SJCRH30 (cell line): ENCODE data around the gene ZNF346. TPM values are rescaled to one million over a fixed set of nuclear protein-coding genes. Genes with fewer than 3 reads are reported as not detected.

Experiments
- DNase-seq, 2 experiments: peaks; one replicate each; pipeline ENCODE4 v3.0.0-alpha.2; 2015 to 2020
- H3K27ac ChIP-seq: fragments of 250-450 bp; sonication (Bioruptor Pico); 2 replicates; pipeline ENCODE4 v1.5.1; 2020; ENCODE audit warnings: mild to moderate bottlenecking, moderate library complexity
- H3K27me3 ChIP-seq: fragments of 250-450 bp; sonication (Bioruptor Pico); 2 replicates; pipeline ENCODE4 v1.5.1; 2020; ENCODE audit warnings: mild to moderate bottlenecking, moderate library complexity
- H3K36me3 ChIP-seq: fragments of 250-450 bp; sonication (Bioruptor Pico); 2 replicates; pipeline ENCODE4 v1.5.1; 2020; ENCODE audit warnings: mild to moderate bottlenecking, moderate library complexity
- H3K4me1 ChIP-seq: fragments of 250-450 bp; sonication (Bioruptor Pico); 2 replicates; pipeline ENCODE4 v1.5.1; 2020; ENCODE audit warnings: mild to moderate bottlenecking, moderate library complexity
- H3K4me3 ChIP-seq: fragments of 250-450 bp; sonication (Bioruptor Pico); 2 replicates; pipeline ENCODE4 v1.5.1; 2020; ENCODE audit warnings: mild to moderate bottlenecking, moderate library complexity
- H3K9me3 ChIP-seq: fragments of 250-450 bp; sonication (Bioruptor Pico); replicated peaks from 2 replicates; pipeline ENCODE4 v1.5.1; 2020; ENCODE audit warnings: mild to moderate bottlenecking, moderate library complexity
- total RNA-seq: library from RNA; depleted of rRNA; stranded (reverse); fragments of >200 nt; shearing (Covaris generic); gene quantifications from 2 replicates; pipeline ENCODE4 v1.2.3, GENCODE V29; 2014

The ZNF346 gene
- total RNA-seq, 1 experiment from 2014 or later, result 27.8 TPM

DNA sequence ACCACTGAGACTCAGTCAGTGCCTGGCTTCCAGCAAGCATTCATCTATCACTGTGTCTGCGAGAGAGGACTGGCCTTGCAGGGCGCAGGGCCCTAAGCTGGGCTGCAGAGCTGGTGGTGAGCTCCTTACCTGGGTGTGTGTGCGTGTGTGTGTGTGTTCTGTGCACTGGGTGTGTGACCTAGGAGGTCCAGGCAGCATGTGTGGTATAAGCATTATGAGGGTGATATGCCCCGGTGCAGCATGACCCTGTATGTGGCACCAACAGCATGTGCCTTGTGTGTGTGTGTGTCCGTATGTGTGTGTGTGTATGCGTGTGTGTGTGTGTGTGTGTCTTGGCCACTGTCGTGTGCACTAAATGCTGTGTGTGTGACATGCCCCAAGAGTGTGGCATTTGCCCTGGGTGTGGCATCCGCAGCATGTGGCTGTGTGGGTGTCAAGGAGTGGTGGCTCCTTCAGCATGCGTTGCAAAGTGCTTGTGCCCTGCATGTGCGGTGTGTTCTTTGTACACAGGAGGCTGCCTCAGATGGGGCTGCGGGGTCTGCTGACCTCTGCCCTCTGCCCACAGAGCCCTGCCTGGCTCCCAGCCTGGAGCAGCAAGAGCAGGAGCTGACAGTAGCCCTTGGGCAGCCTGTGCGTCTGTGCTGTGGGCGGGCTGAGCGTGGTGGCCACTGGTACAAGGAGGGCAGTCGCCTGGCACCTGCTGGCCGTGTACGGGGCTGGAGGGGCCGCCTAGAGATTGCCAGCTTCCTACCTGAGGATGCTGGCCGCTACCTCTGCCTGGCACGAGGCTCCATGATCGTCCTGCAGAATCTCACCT is 67.5 kb downstream of the ZNF346 start:
- peaks cover 70% of the 10 kb centered on the region for H3K36me3 ChIP-seq
- peak overlapping the region; percentile 100 for H3K4me3 ChIP-seq
- H3K4me1 ChIP-seq, result peaks cover 56% of the 10 kb centered on the region
- no peak overlapping the region; the same call in 1 of the 2 replicates for H3K27ac ChIP-seq
- no peaks in the 10 kb centered on the region for H3K27me3 ChIP-seq
- no peak for DNase-seq
- H3K9me3 ChIP-seq, result no peaks in the 10 kb centered on the region

DNA sequence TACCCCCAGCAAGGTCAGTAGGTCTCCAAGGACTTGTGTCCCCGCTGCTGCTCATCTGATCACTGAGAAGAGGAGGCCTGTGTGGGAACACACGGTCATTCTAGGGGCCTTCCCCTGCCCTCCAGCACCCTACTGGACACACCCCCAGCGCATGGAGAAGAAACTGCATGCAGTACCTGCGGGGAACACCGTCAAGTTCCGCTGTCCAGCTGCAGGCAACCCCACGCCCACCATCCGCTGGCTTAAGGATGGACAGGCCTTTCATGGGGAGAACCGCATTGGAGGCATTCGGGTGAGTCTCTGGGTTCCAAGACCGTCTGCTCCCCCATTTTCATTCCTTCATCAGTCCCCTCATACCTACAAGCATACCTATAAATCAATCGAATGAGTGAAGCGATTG is 68.3 kb downstream of the ZNF346 start:
- H3K4me3 ChIP-seq, result no peak overlapping the region; the same call in 1 of the 2 replicates
- peaks cover 62% of the 10 kb centered on the region for H3K4me1 ChIP-seq
- no peaks in the 10 kb centered on the region for H3K27me3 ChIP-seq
- H3K9me3 ChIP-seq, result no peaks in the 10 kb centered on the region
- peaks cover 78% of the 10 kb centered on the region for H3K36me3 ChIP-seq
- H3K27ac ChIP-seq, result no peak overlapping the region
- DNase-seq, result no peak

DNA sequence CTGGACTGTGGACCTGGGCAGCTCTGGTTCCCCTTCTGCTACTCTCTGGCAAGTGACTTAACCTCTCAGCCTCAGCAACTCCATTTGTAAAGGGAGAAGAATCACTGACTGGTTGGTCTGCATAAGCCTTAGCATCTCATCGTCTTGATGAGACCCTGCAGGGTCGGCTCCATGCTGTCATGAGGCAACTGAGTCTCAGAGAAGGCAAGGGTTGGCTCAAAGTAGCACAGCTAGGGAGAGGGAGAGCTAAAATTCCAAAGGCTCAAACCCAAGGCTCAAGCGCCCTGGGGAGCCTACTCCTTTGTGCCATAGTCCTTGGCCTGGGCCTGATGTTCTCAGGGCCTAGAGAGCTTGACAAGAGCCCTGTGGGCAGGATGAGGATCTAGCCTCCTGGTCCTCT is 68.7 kb downstream of the ZNF346 start:
- no peaks in the 10 kb centered on the region for H3K9me3 ChIP-seq
- H3K4me1 ChIP-seq, result peaks cover 62% of the 10 kb centered on the region
- peaks cover 82% of the 10 kb centered on the region for H3K36me3 ChIP-seq
- H3K27ac ChIP-seq, result no peak overlapping the region
- no peak for DNase-seq
- H3K27me3 ChIP-seq, result no peaks in the 10 kb centered on the region
- no peak overlapping the region for H3K4me3 ChIP-seq

DNA sequence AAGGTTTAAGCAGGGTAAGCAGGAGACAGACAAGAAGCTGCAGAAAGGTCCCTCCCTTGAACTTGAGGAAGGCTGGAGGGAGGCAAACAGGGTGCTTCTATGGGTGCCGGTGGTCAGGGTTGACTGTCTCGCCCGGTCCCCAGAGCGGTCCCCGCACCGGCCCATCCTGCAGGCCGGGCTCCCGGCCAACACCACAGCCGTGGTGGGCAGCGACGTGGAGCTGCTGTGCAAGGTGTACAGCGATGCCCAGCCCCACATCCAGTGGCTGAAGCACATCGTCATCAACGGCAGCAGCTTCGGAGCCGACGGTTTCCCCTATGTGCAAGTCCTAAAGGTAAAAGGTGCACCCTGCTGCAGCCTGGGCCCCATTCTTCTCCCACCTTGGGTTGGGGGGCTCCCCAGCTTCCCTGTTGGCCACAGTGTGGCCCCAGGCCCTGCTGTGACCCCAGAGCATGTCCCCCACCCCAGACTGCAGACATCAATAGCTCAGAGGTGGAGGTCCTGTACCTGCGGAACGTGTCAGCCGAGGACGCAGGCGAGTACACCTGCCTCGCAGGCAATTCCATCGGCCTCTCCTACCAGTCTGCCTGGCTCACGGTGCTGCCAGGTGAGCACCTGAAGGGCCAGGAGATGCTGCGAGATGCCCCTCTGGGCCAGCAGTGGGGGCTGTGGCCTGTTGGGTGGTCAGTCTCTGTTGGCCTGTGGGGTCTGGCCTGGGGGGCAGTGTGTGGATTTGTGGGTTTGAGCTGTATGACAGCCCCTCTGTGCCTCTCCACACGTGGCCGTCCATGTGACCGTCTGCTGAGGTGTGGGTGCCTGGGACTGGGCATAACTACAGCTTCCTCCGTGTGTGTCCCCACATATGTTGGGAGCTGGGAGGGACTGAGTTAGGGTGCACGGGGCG is 69.9 kb downstream of the ZNF346 start:
- Histone ChIP-seq H3K4me3 (no peak overlapping the region), H3K27ac (no peak overlapping the region), H3K27me3 (no peaks in the 10 kb centered on the region), H3K4me1 (peaks cover 69% of the 10 kb centered on the region), H3K36me3 (peaks cover 88% of the 10 kb centered on the region), H3K9me3 (no peaks in the 10 kb centered on the region)
- no peak for DNase-seq

DNA sequence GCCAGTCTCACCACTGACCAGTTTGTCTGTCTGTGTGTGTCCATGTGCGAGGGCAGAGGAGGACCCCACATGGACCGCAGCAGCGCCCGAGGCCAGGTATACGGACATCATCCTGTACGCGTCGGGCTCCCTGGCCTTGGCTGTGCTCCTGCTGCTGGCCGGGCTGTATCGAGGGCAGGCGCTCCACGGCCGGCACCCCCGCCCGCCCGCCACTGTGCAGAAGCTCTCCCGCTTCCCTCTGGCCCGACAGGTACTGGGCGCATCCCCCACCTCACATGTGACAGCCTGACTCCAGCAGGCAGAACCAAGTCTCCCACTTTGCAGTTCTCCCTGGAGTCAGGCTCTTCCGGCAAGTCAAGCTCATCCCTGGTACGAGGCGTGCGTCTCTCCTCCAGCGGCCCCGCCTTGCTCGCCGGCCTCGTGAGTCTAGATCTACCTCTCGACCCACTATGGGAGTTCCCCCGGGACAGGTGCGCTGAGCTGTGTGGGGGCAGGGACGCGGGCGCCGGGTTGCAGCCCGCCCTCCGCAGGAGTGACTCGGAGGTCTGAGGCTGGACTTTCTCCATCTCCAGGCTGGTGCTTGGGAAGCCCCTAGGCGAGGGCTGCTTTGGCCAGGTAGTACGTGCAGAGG is 70.7 kb downstream of the ZNF346 start:
- Histone ChIP-seq H3K36me3 (peaks cover 93% of the 10 kb centered on the region), H3K4me3 (no peak overlapping the region), H3K4me1 (peaks cover 76% of the 10 kb centered on the region)

DNA sequence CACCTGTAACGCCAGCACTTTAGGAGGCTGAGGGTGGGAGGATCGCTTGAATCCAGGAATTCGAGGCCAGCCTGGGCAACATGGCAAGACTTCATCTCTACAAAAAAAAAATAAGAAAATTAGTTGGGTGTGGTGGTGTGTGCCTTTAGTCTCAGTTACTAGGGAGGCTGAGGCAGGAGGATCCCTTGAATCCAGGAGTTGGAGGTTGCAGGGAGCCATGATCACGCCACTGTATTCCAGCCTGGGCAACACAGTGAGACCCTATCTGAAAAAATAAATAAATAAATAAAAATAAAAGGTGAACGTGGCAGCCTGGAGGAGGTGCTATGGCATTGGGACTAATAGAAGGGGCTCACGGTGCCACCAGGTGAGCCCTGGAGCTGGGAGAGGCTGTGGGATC is 71.3 kb downstream of the ZNF346 start:
- H3K27ac ChIP-seq, result no peak overlapping the region; the same call in 1 of the 2 replicates
- no peaks in the 10 kb centered on the region for H3K27me3 ChIP-seq
- H3K4me1 ChIP-seq, result peaks cover 79% of the 10 kb centered on the region
- peaks cover 87% of the 10 kb centered on the region for H3K36me3 ChIP-seq
- DNase-seq, result peak in 1 of 2 experiments; percentile 13
- no peaks in the 10 kb centered on the region for H3K9me3 ChIP-seq
- H3K4me3 ChIP-seq, result no peak overlapping the region

More for the DNA sequence above, 70.7 kb downstream of the ZNF346 start:
- H3K9me3 ChIP-seq, result no peaks in the 10 kb centered on the region
- no peak for DNase-seq
- no peak overlapping the region for H3K27ac ChIP-seq
- H3K27me3 ChIP-seq, result no peaks in the 10 kb centered on the region

DNA sequence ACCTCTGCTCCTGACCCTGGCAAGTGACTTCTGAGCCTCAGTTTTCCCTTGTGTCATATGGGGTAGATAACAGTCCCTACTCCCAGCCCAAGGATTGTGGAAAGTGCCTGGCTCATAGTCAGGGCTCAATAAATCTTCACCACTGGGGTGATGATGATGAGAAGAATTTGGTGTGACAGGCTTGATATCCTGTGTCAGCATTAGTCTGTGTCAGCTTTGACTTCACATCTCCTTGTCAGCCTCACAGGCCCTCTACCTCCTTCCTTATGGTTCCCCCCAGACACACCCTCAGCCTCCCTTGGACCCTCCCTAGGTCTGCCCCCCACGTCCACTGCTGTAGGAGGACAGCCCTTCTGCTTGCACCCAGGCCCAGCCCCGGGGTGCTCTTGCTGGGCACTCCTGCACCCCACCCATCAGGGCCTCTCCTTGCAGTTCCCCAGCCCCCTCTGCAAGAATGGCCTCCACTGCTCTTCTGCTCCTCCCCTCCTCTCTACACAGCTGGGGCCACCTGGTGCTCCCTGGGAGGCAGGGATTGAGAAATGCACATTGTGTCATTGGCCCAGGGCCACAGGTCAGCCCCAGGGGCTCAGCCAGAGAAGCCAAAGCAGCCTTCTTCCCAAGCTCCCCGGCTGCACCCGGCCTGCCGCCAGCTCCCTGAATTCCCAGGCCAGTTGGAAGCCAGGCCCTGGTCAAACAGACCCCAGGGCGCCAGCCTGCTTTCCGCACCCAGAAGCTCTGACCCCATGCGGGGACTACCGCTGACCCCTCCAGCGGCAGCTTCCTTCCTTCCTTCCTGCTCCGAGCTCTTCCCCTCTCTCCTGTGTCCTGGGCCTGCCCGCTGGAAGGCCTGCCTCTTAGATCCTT is 72.0 kb downstream of the ZNF346 start:
- H3K36me3 ChIP-seq, result peaks cover 84% of the 10 kb centered on the region
- H3K9me3 ChIP-seq, result no peaks in the 10 kb centered on the region
- H3K27ac ChIP-seq, result peak overlapping the region; percentile 43
- no peaks in the 10 kb centered on the region for H3K27me3 ChIP-seq
- peaks cover 86% of the 10 kb centered on the region for H3K4me1 ChIP-seq
- DNase-seq, result peak; percentile 81 to 83
- no peak overlapping the region for H3K4me3 ChIP-seq

DNA sequence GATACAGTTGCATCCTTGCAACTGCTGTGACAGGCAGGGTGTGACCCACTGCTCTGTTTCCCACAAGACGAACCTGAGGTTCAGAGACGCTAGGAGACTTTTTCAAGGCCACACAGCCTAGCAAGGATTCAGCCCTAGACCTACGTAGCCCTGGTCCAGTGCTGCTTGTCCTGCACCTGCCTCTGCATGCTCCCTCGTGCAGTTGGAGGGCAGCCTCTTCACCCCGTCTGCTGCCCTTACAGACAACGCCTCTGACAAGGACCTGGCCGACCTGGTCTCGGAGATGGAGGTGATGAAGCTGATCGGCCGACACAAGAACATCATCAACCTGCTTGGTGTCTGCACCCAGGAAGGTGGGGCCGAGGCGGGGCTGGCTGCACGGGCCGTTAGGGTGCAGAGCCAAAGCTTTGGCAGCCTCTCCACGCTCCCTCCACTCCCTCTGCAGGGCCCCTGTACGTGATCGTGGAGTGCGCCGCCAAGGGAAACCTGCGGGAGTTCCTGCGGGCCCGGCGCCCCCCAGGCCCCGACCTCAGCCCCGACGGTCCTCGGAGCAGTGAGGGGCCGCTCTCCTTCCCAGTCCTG is 72.7 kb downstream of the ZNF346 start:
- H3K9me3 ChIP-seq, result no peaks in the 10 kb centered on the region
- H3K4me3 ChIP-seq, result no peak overlapping the region
- DNase-seq, result peak in 1 of 2 experiments; percentile 6
- H3K36me3 ChIP-seq, result peaks cover 79% of the 10 kb centered on the region
- H3K27me3 ChIP-seq, result no peaks in the 10 kb centered on the region
- peak overlapping the region; percentile 43 for H3K27ac ChIP-seq
- peaks cover 87% of the 10 kb centered on the region for H3K4me1 ChIP-seq

DNA sequence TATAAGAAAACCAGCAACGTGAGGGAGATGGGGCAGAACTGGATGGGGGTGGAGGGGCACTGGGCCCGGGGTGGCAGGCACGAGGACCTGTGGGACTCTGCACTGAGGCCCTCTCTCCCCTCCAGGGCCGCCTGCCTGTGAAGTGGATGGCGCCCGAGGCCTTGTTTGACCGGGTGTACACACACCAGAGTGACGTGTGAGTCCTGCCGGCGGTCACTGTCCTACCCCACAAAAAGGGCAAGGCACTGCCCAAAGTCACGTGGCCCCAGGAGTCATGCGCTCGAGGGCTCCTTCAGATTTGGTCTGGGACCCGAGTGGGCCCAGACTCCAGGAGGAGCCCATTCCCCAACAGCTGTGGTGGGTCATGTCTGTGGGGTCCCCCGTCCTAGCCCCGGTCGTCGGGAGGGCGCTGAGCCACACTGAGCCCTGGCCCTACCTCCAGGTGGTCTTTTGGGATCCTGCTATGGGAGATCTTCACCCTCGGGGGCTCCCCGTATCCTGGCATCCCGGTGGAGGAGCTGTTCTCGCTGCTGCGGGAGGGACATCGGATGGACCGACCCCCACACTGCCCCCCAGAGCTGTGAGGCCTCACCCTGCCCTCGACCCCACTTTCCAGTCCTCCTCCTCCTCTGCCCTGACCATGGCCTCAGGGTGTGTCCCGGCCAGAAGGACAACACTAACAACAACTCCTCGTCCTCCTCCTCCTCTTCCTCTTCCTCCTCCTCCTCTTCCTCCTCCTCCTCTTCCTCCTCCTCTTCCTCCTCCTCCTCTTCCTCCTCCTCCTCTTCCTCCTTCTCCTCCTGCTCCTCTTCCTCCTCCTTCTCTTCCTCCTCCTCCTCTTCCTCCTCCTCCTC is 73.9 kb downstream of the ZNF346 start:
- peaks cover 87% of the 10 kb centered on the region for H3K4me1 ChIP-seq
- no peak overlapping the region for H3K27ac ChIP-seq
- DNase-seq, result peak; percentile 34 to 38
- H3K36me3 ChIP-seq, result peaks cover 70% of the 10 kb centered on the region
- no peaks in the 10 kb centered on the region for H3K27me3 ChIP-seq
- H3K9me3 ChIP-seq, result no peaks in the 10 kb centered on the region
- H3K4me3 ChIP-seq, result no peak overlapping the region

DNA sequence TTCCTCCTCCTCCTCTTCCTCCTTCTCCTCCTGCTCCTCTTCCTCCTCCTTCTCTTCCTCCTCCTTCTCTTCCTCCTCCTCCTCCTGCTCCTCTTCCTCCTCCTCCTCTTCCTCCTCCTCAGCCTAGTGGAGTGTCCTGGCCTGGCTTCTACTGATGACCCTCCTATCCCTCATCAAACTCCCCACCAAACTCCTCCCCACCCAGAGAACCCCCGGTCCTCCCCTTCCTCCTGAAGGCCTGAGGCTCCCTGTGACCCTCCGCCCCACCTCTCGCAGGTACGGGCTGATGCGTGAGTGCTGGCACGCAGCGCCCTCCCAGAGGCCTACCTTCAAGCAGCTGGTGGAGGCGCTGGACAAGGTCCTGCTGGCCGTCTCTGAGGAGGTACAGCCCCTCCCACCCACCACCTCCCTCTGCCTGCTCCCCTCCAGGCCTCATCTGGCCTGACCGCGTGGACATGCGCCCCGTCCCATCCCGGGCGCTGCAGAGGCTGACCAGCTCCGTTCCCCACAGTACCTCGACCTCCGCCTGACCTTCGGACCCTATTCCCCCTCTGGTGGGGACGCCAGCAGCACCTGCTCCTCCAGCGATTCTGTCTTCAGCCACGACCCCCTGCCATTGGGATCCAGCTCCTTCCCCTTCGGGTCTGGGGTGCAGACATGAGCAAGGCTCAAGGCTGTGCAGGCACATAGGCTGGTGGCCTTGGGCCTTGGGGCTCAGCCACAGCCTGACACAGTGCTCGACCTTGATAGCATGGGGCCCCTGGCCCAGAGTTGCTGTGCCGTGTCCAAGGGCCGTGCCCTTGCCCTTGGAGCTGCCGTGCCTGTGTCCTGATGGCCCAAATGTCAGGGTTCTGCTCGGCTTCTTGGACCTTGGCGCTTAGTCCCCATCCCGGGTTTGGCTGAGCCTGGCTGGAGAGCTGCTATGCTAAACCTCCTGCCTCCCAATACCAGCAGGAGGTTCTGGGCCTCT is 74.8 kb downstream of the ZNF346 start:
- H3K4me1 ChIP-seq, result peaks cover 84% of the 10 kb centered on the region
- H3K27ac ChIP-seq, result peak overlapping the region; percentile 97
- no peaks in the 10 kb centered on the region for H3K9me3 ChIP-seq
- DNase-seq, result peak in 1 of 2 experiments; percentile 44
- H3K4me3 ChIP-seq, result no peak overlapping the region
- H3K27me3 ChIP-seq, result no peaks in the 10 kb centered on the region
- H3K36me3 ChIP-seq, result peaks cover 61% of the 10 kb centered on the region

DNA sequence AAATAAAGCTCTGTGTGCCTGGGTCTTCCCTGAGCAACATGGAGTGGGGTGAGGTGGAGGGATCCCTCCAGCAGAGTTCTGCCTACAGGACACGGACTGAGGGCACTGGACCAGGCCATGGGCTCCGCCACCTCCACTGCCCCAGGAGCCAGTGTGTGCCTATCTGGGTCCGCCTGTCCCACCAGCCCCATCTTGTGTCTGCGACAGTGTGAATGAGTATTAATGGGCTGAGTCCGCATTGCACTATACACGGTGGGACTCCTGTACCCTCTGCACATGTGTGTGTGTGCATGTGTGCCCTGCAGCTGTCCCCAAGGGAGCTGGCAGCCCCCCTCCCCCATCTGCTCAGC is 75.6 kb downstream of the ZNF346 start:
- Histone ChIP-seq H3K27me3 (no peaks in the 10 kb centered on the region), H3K4me1 (peaks cover 83% of the 10 kb centered on the region), H3K27ac (peak overlapping the region; percentile 97), H3K4me3 (no peak overlapping the region), H3K9me3 (no peaks in the 10 kb centered on the region), H3K36me3 (peaks cover 53% of the 10 kb centered on the region)
- no peak for DNase-seq

DNA sequence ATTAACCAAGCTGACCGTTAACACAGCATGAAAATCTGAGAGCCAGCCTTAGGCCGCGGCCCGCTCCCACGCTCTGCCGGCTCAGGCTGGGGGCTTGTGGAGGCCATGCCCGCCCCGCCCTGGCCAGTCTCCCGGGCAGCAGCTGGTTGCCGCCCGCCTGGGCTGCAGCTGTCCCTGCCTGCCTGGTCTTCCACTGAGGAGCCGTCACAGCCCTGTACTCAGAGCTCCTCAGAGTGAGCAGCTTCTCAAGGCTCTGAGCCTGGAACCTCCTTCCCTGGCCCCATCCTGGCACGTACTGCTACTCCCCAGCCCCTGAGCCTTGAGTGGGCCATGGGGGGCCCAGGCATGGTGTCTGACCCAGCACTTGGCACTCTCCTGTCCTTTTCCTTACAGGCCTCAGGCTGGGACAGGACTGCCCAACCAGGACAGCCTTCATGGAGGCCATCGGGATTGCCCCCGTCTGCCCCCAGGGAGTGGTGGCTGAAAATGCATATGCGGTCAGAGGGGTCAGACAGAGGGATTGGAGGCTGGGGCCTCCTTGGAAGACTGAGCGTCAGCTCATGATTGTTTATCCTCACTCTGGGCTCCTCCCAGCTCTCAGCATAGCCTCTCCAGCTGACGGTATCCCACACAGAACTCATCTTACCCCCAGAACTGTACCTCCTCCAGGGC is 76.1 kb downstream of the ZNF346 start:
- no peaks in the 10 kb centered on the region for H3K9me3 ChIP-seq
- peaks cover 48% of the 10 kb centered on the region for H3K36me3 ChIP-seq

More for the DNA sequence above, 76.1 kb downstream of the ZNF346 start:
- Histone ChIP-seq H3K27me3 (no peaks in the 10 kb centered on the region), H3K27ac (peak overlapping the region; percentile 97), H3K4me3 (no peak overlapping the region), H3K4me1 (peaks cover 83% of the 10 kb centered on the region)
- DNase-seq, result peak; percentile 97 to 98
